Panc1 (cell line): ENCODE measurements around the gene OR2H2. TPM values are rescaled to one million over a fixed set of nuclear protein-coding genes. Genes with fewer than 3 reads are reported as not detected.

Experiments
- ATAC-seq: fragments of 200-7000 bp; cut with Tn5 transposase; 2 replicates; pipeline ENCODE4 v1.9.1; 2020; ENCODE audit warnings: mild to moderate bottlenecking, moderate library complexity
- BruUV-seq: library from RNA; stranded (reverse); fragments of 400-500 nt; replicated peaks from 2 replicates; lab custom pipeline; 2021; lab: Mats Ljungman, UMichigan
- CTCF ChIA-PET: fragments of 300-600 bp; sonication (Branson Sonifier 250); formaldehyde crosslinking; loops from one replicate; lab custom pipeline; 2022; ENCODE audit warnings: antibody characterized with exemption; lab: Charles Lee
- POLR2A ChIA-PET: fragments of 300-600 bp; sonication (Branson Sonifier 250); formaldehyde crosslinking; loops from one replicate; lab custom pipeline; 2022; ENCODE audit warnings: antibody characterized with exemption; lab: Charles Lee
- DNase-seq: peaks from one replicate; pipeline ENCODE4 v3.0.0-alpha.2; 2010; ENCODE audit warnings: low read depth, low spot score
- H3K27ac ChIP-seq: 2 replicates; pipeline ENCODE4 v1.5.1; 2011; ENCODE audit warnings: mild to moderate bottlenecking, low read length, inconsistent platforms
- H3K27me3 ChIP-seq: fragments of 200-500 bp; sonication (Bioruptor generic); 2 replicates; pipeline ENCODE4 v1.6.0; 2014; ENCODE audit warnings: low read length, inconsistent platforms; ENCODE audit not compliant: control insufficient read depth, insufficient read depth
- H3K36me3 ChIP-seq: fragments of 200-500 bp; sonication (Bioruptor generic); 2 replicates; pipeline ENCODE4 v1.5.1; 2014; ENCODE audit warnings: inconsistent platforms, mild to moderate bottlenecking, low read length, moderate library complexity; ENCODE audit not compliant: control insufficient read depth, insufficient read depth
- H3K4me1 ChIP-seq: 2 replicates; pipeline ENCODE4 v1.5.1; 2011; ENCODE audit warnings: inconsistent platforms, mild to moderate bottlenecking, low read length, moderate library complexity; ENCODE audit not compliant: control insufficient read depth, insufficient read depth
- H3K4me3 ChIP-seq, 2 experiments: 2 replicates each; pipeline ENCODE4 v1.5.1; 2011 to 2012; ENCODE audit warnings: low read depth in 2 of 2, low read length in 2 of 2, mild to moderate bottlenecking in 2 of 2, inconsistent platforms in 1 of 2, moderate library complexity in 1 of 2
- H3K9me3 ChIP-seq: fragments of 200-500 bp; sonication (Bioruptor generic); 2 replicates; pipeline ENCODE4 v1.5.1; 2014; ENCODE audit warnings: low read depth, mild to moderate bottlenecking, inconsistent platforms, low read length, moderate library complexity; ENCODE audit not compliant: control insufficient read depth, insufficient read depth
- POLR2AphosphoS5 ChIP-seq: IDR thresholded peaks from 2 replicates; pipeline ENCODE4 v1.6.1; 2012; ENCODE audit warnings: mild to moderate bottlenecking, low read depth, low read length, moderate library complexity
- SIN3A ChIP-seq: IDR thresholded peaks from 2 replicates; pipeline ENCODE4 v1.6.1; 2012; ENCODE audit warnings: low read depth, mild to moderate bottlenecking, low read length, moderate library complexity, borderline replicate concordance; ENCODE audit not compliant: insufficient read depth
- TCF7L2 ChIP-seq: IDR thresholded peaks from 2 replicates; pipeline ENCODE4 v1.6.1; 2011; ENCODE audit warnings: mild to moderate bottlenecking, low read depth, low read length, inconsistent platforms
- in situ Hi-C: cut with HindIII; loops from 2 replicates; pipeline ENCODE4 v1.10.0; 2016; ENCODE audit warnings: low sequenced_read_pairs, low pct_unique_long_range_greater_than_20kb
- intact Hi-C: fragments of 100-400 bp; cut with micrococcal nuclease; formaldehyde crosslinking; loops from one replicate; pipeline ENCODE4 v1.10.0; 2022; ENCODE audit not compliant: unreplicated experiment
- total RNA-seq: library from RNA; stranded (reverse); gene quantifications from one replicate; pipeline ENCODE4 v1.2.1, GENCODE V29; 2021; ENCODE audit not compliant: unreplicated experiment
- TF ChIP-seq, protein P1 (sequence below), 2 experiments: IDR thresholded peaks; 2 replicates each; pipeline ENCODE4 v1.6.1; 2011 to 2012; ENCODE audit warnings: low read depth in 2 of 2, control low read depth in 1 of 2, low read length in 1 of 2, mild to moderate bottlenecking in 1 of 2, moderate library complexity in 1 of 2; ENCODE audit not compliant: insufficient read depth in 1 of 2
- TF ChIP-seq, protein P2 (sequence below): fragments of 450-650 bp; IDR thresholded peaks from 2 replicates; pipeline ENCODE4 v1.5.1; 2017; ENCODE audit warnings: mild to moderate bottlenecking

OR2H2 gene
- total RNA-seq, 1 experiment from 2014 or later = not detected

- H3K9me3 ChIP-seq = no peaks in the 10 kb centered on the region
- CTCF ChIA-PET = no interaction called here
- no peaks in the 10 kb centered on the region for H3K27me3 ChIP-seq
- no TSS peak for BruUV-seq
- H3K27ac ChIP-seq = no peak overlapping the region
- POLR2A ChIA-PET = no interaction called here
- DNase-seq = no peak
- no peak for ATAC-seq
- in situ Hi-C loops = no loop called here
- no peak overlapping the region for H3K4me3 ChIP-seq
- TF ChIP-seq, protein P1, sequence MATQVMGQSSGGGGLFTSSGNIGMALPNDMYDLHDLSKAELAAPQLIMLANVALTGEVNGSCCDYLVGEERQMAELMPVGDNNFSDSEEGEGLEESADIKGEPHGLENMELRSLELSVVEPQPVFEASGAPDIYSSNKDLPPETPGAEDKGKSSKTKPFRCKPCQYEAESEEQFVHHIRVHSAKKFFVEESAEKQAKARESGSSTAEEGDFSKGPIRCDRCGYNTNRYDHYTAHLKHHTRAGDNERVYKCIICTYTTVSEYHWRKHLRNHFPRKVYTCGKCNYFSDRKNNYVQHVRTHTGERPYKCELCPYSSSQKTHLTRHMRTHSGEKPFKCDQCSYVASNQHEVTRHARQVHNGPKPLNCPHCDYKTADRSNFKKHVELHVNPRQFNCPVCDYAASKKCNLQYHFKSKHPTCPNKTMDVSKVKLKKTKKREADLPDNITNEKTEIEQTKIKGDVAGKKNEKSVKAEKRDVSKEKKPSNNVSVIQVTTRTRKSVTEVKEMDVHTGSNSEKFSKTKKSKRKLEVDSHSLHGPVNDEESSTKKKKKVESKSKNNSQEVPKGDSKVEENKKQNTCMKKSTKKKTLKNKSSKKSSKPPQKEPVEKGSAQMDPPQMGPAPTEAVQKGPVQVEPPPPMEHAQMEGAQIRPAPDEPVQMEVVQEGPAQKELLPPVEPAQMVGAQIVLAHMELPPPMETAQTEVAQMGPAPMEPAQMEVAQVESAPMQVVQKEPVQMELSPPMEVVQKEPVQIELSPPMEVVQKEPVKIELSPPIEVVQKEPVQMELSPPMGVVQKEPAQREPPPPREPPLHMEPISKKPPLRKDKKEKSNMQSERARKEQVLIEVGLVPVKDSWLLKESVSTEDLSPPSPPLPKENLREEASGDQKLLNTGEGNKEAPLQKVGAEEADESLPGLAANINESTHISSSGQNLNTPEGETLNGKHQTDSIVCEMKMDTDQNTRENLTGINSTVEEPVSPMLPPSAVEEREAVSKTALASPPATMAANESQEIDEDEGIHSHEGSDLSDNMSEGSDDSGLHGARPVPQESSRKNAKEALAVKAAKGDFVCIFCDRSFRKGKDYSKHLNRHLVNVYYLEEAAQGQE (IDR thresholded peaks at IDR 0.05; ENCODE audit: insufficient read depth in 1 of 2, low read depth in 2 of 2, low read length in 1 of 2) = no peak
- no peak for TF ChIP-seq POLR2AphosphoS5
- TF ChIP-seq TCF7L2 = no peak
- TF ChIP-seq SIN3A = no peak
- TF ChIP-seq, protein P2, sequence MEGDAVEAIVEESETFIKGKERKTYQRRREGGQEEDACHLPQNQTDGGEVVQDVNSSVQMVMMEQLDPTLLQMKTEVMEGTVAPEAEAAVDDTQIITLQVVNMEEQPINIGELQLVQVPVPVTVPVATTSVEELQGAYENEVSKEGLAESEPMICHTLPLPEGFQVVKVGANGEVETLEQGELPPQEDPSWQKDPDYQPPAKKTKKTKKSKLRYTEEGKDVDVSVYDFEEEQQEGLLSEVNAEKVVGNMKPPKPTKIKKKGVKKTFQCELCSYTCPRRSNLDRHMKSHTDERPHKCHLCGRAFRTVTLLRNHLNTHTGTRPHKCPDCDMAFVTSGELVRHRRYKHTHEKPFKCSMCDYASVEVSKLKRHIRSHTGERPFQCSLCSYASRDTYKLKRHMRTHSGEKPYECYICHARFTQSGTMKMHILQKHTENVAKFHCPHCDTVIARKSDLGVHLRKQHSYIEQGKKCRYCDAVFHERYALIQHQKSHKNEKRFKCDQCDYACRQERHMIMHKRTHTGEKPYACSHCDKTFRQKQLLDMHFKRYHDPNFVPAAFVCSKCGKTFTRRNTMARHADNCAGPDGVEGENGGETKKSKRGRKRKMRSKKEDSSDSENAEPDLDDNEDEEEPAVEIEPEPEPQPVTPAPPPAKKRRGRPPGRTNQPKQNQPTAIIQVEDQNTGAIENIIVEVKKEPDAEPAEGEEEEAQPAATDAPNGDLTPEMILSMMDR = no peak
- H3K4me1 ChIP-seq = no peaks in the 10 kb centered on the region
- intact Hi-C loops = no loop called here
- H3K36me3 ChIP-seq = no peaks in the 10 kb centered on the region
Observed at GRCh38 chr6:29557320-29557719, 27.6 kb upstream of the OR2H2 start.

DNA sequence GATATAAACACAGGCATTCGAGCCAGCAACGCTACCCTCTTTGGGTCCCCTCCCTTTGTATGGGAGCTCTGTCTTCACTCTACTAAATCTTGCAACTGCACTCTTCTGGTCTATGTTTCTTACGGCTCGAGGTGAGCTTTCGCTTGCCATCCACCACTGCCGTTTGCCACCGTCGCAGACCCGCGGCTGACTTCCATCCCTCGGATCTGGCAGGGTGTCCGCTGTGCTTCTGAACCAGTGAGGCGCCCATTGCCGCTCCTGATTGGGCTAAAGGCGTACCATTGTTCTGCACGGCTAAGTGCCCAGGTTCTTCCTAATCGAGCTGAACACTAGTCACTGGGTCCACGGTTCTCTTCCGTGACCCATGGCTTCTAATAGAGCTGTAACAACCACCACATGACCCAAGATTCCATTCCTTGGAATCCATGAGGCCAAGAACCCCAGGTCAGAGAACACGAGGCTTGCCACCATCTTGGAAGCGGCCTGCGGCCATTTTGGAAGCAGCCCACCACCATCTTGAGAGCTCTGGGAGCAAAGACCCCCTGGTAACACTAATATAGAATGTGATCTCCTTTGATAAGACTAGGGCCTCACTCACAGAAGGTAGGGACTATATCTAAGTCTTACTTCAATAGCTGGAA is 26.4 kb upstream of the OR2H2 start:
- H3K9me3 ChIP-seq = no peaks in the 10 kb centered on the region
- no peak for DNase-seq
- no peaks in the 10 kb centered on the region for H3K4me1 ChIP-seq
- H3K4me3 ChIP-seq = no peak overlapping the region
- intact Hi-C loops = no loop called here
- no peak for ATAC-seq
- TF ChIP-seq, protein P1 (IDR thresholded peaks at IDR 0.05; ENCODE audit: insufficient read depth in 1 of 2, low read depth in 2 of 2, low read length in 1 of 2) = no peak
- TF ChIP-seq, protein P2 = no peak
- ChIA-PET POLR2A (no interaction called here), CTCF (no interaction called here)
- no peaks in the 10 kb centered on the region for H3K27me3 ChIP-seq
- no peak overlapping the region for H3K27ac ChIP-seq
- no peaks in the 10 kb centered on the region for H3K36me3 ChIP-seq
- in situ Hi-C loops = no loop called here
- no TSS peak for BruUV-seq
